K562 (cell line): ENCODE measurements around the gene CAMK1D. TPM values are rescaled to one million over a fixed set of nuclear protein-coding genes. Genes with fewer than 3 reads are reported as not detected.

Experiments
- ATAC-seq: fragments of 200-7000 bp; cut with Tn5 transposase; 3 replicates; pipeline ENCODE4 v1.9.1; 2020; ENCODE audit warnings: moderate library complexity
- BruUV-seq: library from RNA; stranded (reverse); fragments of 400-500 nt; replicated peaks from 2 replicates; lab custom pipeline; 2021; lab: Mats Ljungman, UMichigan
- CTCF ChIA-PET: fragments of 300-600 bp; formaldehyde crosslinking; extraction: SDS; loops from one replicate; lab custom pipeline; 2021; ENCODE audit warnings: low intra/inter-chr PET ratio; lab: Yijun Ruan, JAX
- POLR2A ChIA-PET: fragments of 300-600, 350-650 bp; sonication (Branson Sonifier 250); formaldehyde crosslinking; extraction: SDS; loops from one replicate; lab custom pipeline; 2021; ENCODE audit warnings: antibody characterized with exemption, inconsistent platforms; lab: Yijun Ruan, JAX
- DNase-seq, 4 experiments: peaks; one replicate each; pipeline versions ENCODE4 v3.0.0 to v3.0.0-alpha.2; 2011 to 2018; ENCODE audit warnings: low spot score in 3 of 4, mixed read lengths in 3 of 4; ENCODE audit errors: extremely low read depth in 1 of 4
- FAIRE-seq: peaks from 2 replicates; lab custom pipeline; 2011; peaks lifted over from hg19 to GRCh38; lab: Jason Lieb, UNC
- H2AFZ ChIP-seq: 2 replicates; pipeline ENCODE4 v1.6.0; 2011; ENCODE audit warnings: low read depth, low read length, control low read depth, inconsistent platforms
- H3K27ac ChIP-seq: fragments of 200-600 bp; 3 replicates; pipeline ENCODE4 v1.8.0; 2011; ENCODE audit warnings: low read depth, mild to moderate bottlenecking, control low read depth, inconsistent platforms, low read length, moderate library complexity, mixed read lengths; ENCODE audit errors: extremely low read depth
- H3K27me3 ChIP-seq, 2 experiments: fragments of 300-600 bp in 1 of 2; 2 replicates in 1 of 2; 3 replicates in 1 of 2; pipeline versions ENCODE4 v1.6.0 to v1.8.0; 2011; ENCODE audit warnings: inconsistent platforms in 2 of 2, low read length in 2 of 2, mild to moderate bottlenecking in 1 of 2, mixed read lengths in 1 of 2, moderate library complexity in 1 of 2; ENCODE audit not compliant: control insufficient read depth in 2 of 2, insufficient read depth in 2 of 2
- H3K36me3 ChIP-seq: fragments of 300-600 bp; 3 replicates; pipeline ENCODE4 v1.8.0; 2011; ENCODE audit warnings: mild to moderate bottlenecking, low read length, inconsistent platforms; ENCODE audit not compliant: control insufficient read depth, insufficient read depth
- H3K4me1 ChIP-seq, 2 experiments: fragments of 200-600 bp in 1 of 2; replicated peaks in 1 of 2; 2 replicates in 1 of 2; 3 replicates in 1 of 2; pipeline versions ENCODE4 v1.5.1 to v1.8.0; 2011; ENCODE audit warnings: inconsistent platforms in 2 of 2, low read length in 2 of 2, mild to moderate bottlenecking in 1 of 2, mixed read lengths in 1 of 2, moderate library complexity in 1 of 2; ENCODE audit not compliant: control insufficient read depth in 2 of 2, insufficient read depth in 2 of 2
- H3K4me2 ChIP-seq: 2 replicates; pipeline ENCODE4 v1.6.1; 2011; ENCODE audit warnings: low read length, control low read depth, inconsistent platforms, mixed read lengths; ENCODE audit not compliant: insufficient read depth
- H3K4me3 ChIP-seq: fragments of 200-600 bp; sonication (generic), shearing (Covaris generic); 2 replicates; pipeline ENCODE4 v1.5.1; 2016; ENCODE audit warnings: control low read depth, inconsistent platforms
- H3K79me2 ChIP-seq: fragments of 200-600 bp; 3 replicates; pipeline ENCODE4 v1.8.0; 2011; ENCODE audit warnings: low read length, inconsistent platforms; ENCODE audit not compliant: control insufficient read depth, insufficient read depth
- H3K9ac ChIP-seq, 2 experiments: 2 replicates each; pipeline versions ENCODE4 v1.6.0 to v1.6.1; 2011; ENCODE audit warnings: low read depth in 2 of 2, low read length in 2 of 2, control low read depth in 1 of 2, inconsistent platforms in 1 of 2, mild to moderate bottlenecking in 1 of 2, mixed read lengths in 1 of 2; ENCODE audit not compliant: insufficient read depth in 1 of 2
- H3K9me1 ChIP-seq: one replicate; pipeline ENCODE4 v1.6.0; 2011; ENCODE audit warnings: inconsistent platforms, mild to moderate bottlenecking, low read length, moderate library complexity; ENCODE audit not compliant: control insufficient read depth, insufficient read depth
- H3K9me3 ChIP-seq: replicated peaks from 2 replicates; pipeline ENCODE4 v1.5.1; 2011; ENCODE audit warnings: low read depth, low read length, inconsistent platforms; ENCODE audit not compliant: control insufficient read depth, insufficient read depth
- H4K20me1 ChIP-seq: replicated peaks from 2 replicates; pipeline ENCODE4 v1.6.1; 2011; ENCODE audit warnings: low read length, inconsistent platforms, mixed read lengths; ENCODE audit not compliant: control insufficient read depth, insufficient read depth
- ARID4B ChIP-seq: sonication (generic); formaldehyde crosslinking; IDR thresholded peaks from 2 replicates; pipeline ENCODE4 v1.8.0; 2022; ENCODE audit warnings: mild to moderate bottlenecking, missing genetic modification reagents
- CREB5 ChIP-seq: fragments of 250-450 bp; sonication (Bioruptor Pico); IDR thresholded peaks from 2 replicates; pipeline ENCODE4 v1.5.0; 2020; ENCODE audit warnings: mild to moderate bottlenecking
- ELF4 ChIP-seq: fragments of 450-650 bp; formaldehyde crosslinking; IDR thresholded peaks from 2 replicates; pipeline ENCODE4 v1.4.0; 2022; ENCODE audit warnings: missing genetic modification characterization
- NCOA4 ChIP-seq: fragments of 450-650 bp; IDR thresholded peaks from 2 replicates; pipeline ENCODE4 v1.6.1; 2018; ENCODE audit warnings: mild to moderate bottlenecking; ENCODE audit not compliant: partially characterized antibody
- NKRF ChIP-seq: fragments of 450-650 bp; IDR thresholded peaks from 2 replicates; pipeline ENCODE4 v1.6.1; 2016; ENCODE audit warnings: borderline replicate concordance
- PTBP1 ChIP-seq: fragments of 200-400 bp; formaldehyde crosslinking; IDR thresholded peaks from 2 replicates; pipeline ENCODE4 v1.6.1; 2017; ENCODE audit warnings: low read depth, low read length
- RBM39 ChIP-seq: fragments of 200-400 bp; formaldehyde crosslinking; optimal IDR thresholded peaks from 2 replicates; pipeline ENCODE3; 2018; ENCODE audit warnings: low read depth, low read length
- ZNF175 ChIP-seq: fragments of 200-800 bp; sonication (Bioruptor generic); IDR thresholded peaks from 2 replicates; pipeline ENCODE4 v1.6.1; 2016; ENCODE audit warnings: low read depth, mild to moderate bottlenecking, missing genetic modification characterization, missing compliant biosample characterization
- WGBS: fragments of 100-300 bp; shearing (Covaris generic); methylation state at CpG from one replicate; pipeline ENCODE4 v1.1.6; 2016; ENCODE audit warnings: low coverage, mixed read lengths; ENCODE audit not compliant: insufficient coverage; ENCODE audit errors: missing lambda C conversion rate; 5-methylcytosine and 5-hydroxymethylcytosine counted together
- in situ Hi-C: fragments of 300-500 bp; cut with MboI; formaldehyde crosslinking; loops from 4 replicates; pipeline ENCODE4 v1.15.0; 2018; ENCODE audit warnings: inconsistent platforms, mixed read lengths
- intact Hi-C: fragments of 100-400 bp; cut with micrococcal nuclease; formaldehyde crosslinking; loops from 2 replicates; pipeline ENCODE4 v1.14.2; 2022
- polyA plus RNA-seq, 8 experiments: library from polyadenylated mRNA; depleted of rRNA in 4 of 8; stranded (reverse) in 5 of 8; unstranded in 3 of 8; fragments of >200 nt; fragmentation: Nextera tagmentation in 2 of 8; fragmentation: Illumina TruSeq in 1 of 8; extraction: Ambion mirVana in 2 of 8; extraction: Trizol in 1 of 8; gene quantifications; 2 replicates each; pipeline versions ENCODE4 v1.2.1 to v1.2.3, GENCODE V29; 2011 to 2014; ENCODE audit warnings: inconsistent platforms in 1 of 8, missing spikeins in 1 of 8
- total RNA-seq, 7 experiments: library from RNA; depleted of rRNA in 6 of 7; stranded (reverse); fragments of >200 nt in 6 of 7; fragmentation: Illumina TruSeq in 2 of 7; extraction: Trizol in 2 of 7; gene quantifications; 2 replicates each; pipeline versions ENCODE4 v1.2.1 to v1.2.3, GENCODE V29; 2011 to 2021; ENCODE audit warnings: low replicate concordance in 1 of 7

The CAMK1D gene
- total and polyA plus RNA-seq, 9 of the 15 experiments (the other 6 are each of a cell fraction or from before 2014, with no cell fraction given) = 0.12 to 0.24 (median 0.20) TPM; not detected in 5

- no peaks in the 10 kb centered on the region for H4K20me1 ChIP-seq
- BruUV-seq = no TSS peak
- no peak for FAIRE-seq
- H3K4me1 ChIP-seq = no peaks in the 10 kb centered on the region
- DNase-seq = no peak
- no peak overlapping the region for H3K4me3 ChIP-seq
- H2AFZ ChIP-seq = no peak overlapping the region
- WGBS = 9% methylated on average over 10 of the region's 10 CpGs
- intact Hi-C loops = no loop called here
- H3K9me3 ChIP-seq = no peaks in the 10 kb centered on the region
- H3K4me2 ChIP-seq = no peak overlapping the region
- H3K27me3 ChIP-seq = peaks cover 7 to 56% of the 10 kb centered on the region in 2 experiments; a peak in 4 of 5 replicates
- H3K79me2 ChIP-seq = no peaks in the 10 kb centered on the region
- no peak for ATAC-seq
- H3K27ac ChIP-seq = no peak overlapping the region
- ChIA-PET CTCF (no interaction called here), POLR2A (interaction anchor here (0.6 kb wide), 1 partner anchor 10 kb away, joined by 3 read pairs; no protein-coding TSS in a partner anchor)
- in situ Hi-C loops = no loop called here
- H3K9me1 ChIP-seq = no peaks in the 10 kb centered on the region
- no peaks in the 10 kb centered on the region for H3K36me3 ChIP-seq
- TF ChIP-seq CREB5 (CRISPR knock-in tag) (no peak), PTBP1 (no peak), RBM39 (no peak), NCOA4 (no peak), ARID4B (CRISPR knock-in tag) (no peak), ELF4 (CRISPR knock-in tag) (no peak), ZNF175 (CRISPR knock-in tag) (no peak), NKRF (no peak)
- TF ChIP-seq, all 486 proteins: peak for 0
- no peak overlapping the region for H3K9ac ChIP-seq
Measured at GRCh38 chr10:12470719-12471118, 121.4 kb downstream of the CAMK1D start.
